ENCODE results near the gene MERTK. TPM values are rescaled to one million over a fixed set of nuclear protein-coding genes. Genes with fewer than 3 reads are reported as not detected.

Gene MERTK
- total RNA-seq, 2 donors from 2014 or later: 47.1 to 69.9 TPM

DNA sequence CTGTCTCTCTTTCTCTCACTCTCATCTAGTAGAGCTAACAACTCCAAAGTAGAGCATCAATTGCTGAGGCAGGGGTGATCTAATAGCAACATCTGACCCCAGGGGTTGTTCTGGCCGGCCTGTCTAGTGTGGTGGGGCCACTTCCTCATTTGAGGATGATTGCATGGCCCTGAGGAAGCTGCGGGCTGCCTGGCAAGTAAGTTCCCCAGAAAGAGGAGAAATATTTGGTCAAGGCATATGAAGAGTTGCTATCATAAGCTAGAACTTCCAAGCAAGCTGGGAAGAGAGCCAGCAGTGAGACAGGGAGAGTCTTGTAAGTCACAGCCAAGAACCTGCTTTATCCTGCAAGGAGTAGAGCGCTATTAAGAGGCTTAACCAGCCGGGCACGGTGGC is 105.8 kb downstream of the MERTK start:
- Histone ChIP-seq H3K27me3 (replicated peaks; ENCODE audit: insufficient read depth) (no peaks in the 10 kb centered on the region), H3K36me3 (peaks cover 26% of the 10 kb centered on the region), H3K4me3 (no peak overlapping the region), H3K4me1 (ENCODE audit: control insufficient read depth in 1 of 2, low read depth in 2 of 2) (peaks cover 4 to 11% of the 10 kb centered on the region in 2 donors), H3K9me3 (no peaks in the 10 kb centered on the region), H3K27ac (no peak overlapping the region)
- ATAC-seq (ENCODE audit: insufficient number of reproducible peaks, low FRiP score, low read depth) (no peak), DNase-seq (ENCODE audit: low spot score) (no peak)
- TF ChIP-seq, protein P1, sequence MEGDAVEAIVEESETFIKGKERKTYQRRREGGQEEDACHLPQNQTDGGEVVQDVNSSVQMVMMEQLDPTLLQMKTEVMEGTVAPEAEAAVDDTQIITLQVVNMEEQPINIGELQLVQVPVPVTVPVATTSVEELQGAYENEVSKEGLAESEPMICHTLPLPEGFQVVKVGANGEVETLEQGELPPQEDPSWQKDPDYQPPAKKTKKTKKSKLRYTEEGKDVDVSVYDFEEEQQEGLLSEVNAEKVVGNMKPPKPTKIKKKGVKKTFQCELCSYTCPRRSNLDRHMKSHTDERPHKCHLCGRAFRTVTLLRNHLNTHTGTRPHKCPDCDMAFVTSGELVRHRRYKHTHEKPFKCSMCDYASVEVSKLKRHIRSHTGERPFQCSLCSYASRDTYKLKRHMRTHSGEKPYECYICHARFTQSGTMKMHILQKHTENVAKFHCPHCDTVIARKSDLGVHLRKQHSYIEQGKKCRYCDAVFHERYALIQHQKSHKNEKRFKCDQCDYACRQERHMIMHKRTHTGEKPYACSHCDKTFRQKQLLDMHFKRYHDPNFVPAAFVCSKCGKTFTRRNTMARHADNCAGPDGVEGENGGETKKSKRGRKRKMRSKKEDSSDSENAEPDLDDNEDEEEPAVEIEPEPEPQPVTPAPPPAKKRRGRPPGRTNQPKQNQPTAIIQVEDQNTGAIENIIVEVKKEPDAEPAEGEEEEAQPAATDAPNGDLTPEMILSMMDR (IDR thresholded peaks at IDR 0.05): no peak

DNA sequence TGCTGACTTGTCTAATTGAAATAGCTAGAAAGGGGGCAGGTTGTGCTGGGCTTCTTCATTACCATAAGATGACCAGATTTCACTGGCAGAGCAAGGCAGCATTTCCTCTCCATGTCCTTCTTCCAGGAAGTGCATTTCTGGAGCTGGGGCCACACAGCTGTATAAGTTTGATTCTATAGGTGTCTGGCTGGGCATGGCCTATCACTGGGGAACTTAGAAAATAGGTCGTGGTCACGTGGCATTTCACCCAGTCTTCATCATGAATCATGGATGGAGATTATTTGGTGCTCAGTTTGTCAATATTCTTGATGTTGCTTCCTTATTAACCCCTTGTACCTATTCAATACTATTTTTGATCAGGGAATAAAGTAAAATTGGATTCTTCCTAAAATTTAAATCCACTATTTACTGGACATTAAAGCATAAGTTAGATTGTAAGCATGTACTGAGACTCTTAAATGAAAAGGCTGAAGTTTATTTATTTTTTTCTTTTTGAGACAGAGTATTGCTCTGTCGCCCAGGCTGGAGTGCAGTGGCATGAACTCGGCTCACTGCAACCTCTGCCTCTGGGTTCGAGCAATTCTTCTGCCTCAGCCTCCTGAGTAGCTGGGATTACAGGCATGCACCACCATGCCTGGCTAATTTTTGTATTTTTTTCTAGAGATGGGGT is 107.1 kb downstream of the MERTK start:
- ATAC-seq (ENCODE audit: insufficient number of reproducible peaks, low FRiP score, low read depth) (no peak), DNase-seq (ENCODE audit: low spot score) (no peak)
- Histone ChIP-seq H3K36me3 (peaks cover 25% of the 10 kb centered on the region), H3K27me3 (replicated peaks; ENCODE audit: insufficient read depth) (no peaks in the 10 kb centered on the region), H3K4me3 (no peak overlapping the region), H3K9me3 (no peaks in the 10 kb centered on the region), H3K27ac (peak overlapping the region in 1 of 2 donors; percentile 51), H3K4me1 (ENCODE audit: control insufficient read depth in 1 of 2, low read depth in 2 of 2) (peaks cover 4 to 11% of the 10 kb centered on the region in 2 donors)
- TF ChIP-seq, protein P1 (IDR thresholded peaks at IDR 0.05): no peak

DNA sequence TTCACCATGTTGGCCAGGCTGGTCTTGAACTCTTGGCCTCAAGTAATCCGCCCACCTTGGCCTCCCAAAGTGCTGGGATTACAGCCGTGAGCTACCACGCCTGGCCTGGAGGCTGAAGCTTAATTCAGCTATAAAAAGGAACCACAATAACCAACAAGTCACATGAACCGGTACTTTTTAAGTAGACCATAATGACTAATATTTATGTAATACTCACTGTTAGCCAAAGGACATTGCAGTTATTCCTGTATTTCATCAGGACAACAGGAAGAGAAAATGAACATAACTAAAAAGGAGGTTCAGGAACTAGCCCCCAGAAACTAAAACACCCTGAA is 107.6 kb downstream of the MERTK start:
- TF ChIP-seq, protein P1 (IDR thresholded peaks at IDR 0.05): no peak
- Histone ChIP-seq H3K4me1 (ENCODE audit: control insufficient read depth in 1 of 2, low read depth in 2 of 2) (peaks cover 4 to 11% of the 10 kb centered on the region in 2 donors), H3K27me3 (replicated peaks; ENCODE audit: insufficient read depth) (no peaks in the 10 kb centered on the region), H3K36me3 (peaks cover 30% of the 10 kb centered on the region), H3K9me3 (no peaks in the 10 kb centered on the region), H3K27ac (peak overlapping the region in 1 of 2 donors; percentile 51), H3K4me3 (no peak overlapping the region)
- ATAC-seq (ENCODE audit: insufficient number of reproducible peaks, low FRiP score, low read depth) (no peak), DNase-seq (ENCODE audit: low spot score) (no peak)

DNA sequence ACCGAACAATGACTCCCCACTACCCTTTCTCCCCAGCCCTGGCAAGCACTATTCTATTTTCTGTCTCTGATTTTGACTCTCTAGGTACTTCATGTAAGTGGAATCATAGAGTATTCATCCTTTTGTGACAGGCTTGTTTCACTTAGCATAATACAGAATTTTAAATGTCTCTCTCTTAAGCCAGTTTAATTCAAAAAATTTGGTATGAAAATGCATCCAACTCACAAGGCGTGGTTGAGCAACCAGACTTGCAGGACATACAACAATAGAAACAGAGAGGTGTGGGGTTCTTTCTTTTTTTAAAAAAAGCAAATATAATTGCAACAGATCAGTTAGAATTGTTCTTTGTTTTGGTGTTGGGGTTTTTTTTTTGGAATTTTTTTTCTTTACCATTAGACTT is 109.1 kb downstream of the MERTK start:
- Histone ChIP-seq H3K9me3 (no peaks in the 10 kb centered on the region), H3K36me3 (peaks cover 43% of the 10 kb centered on the region), H3K4me1 (ENCODE audit: control insufficient read depth in 1 of 2, low read depth in 2 of 2) (peaks cover 0 to 11% of the 10 kb centered on the region in 2 donors), H3K4me3 (no peak overlapping the region), H3K27ac (no peak overlapping the region), H3K27me3 (replicated peaks; ENCODE audit: insufficient read depth) (no peaks in the 10 kb centered on the region)
- DNase-seq (ENCODE audit: low spot score) (no peak), ATAC-seq (ENCODE audit: insufficient number of reproducible peaks, low FRiP score, low read depth) (no peak)
- TF ChIP-seq, protein P1 (IDR thresholded peaks at IDR 0.05): no peak

DNA sequence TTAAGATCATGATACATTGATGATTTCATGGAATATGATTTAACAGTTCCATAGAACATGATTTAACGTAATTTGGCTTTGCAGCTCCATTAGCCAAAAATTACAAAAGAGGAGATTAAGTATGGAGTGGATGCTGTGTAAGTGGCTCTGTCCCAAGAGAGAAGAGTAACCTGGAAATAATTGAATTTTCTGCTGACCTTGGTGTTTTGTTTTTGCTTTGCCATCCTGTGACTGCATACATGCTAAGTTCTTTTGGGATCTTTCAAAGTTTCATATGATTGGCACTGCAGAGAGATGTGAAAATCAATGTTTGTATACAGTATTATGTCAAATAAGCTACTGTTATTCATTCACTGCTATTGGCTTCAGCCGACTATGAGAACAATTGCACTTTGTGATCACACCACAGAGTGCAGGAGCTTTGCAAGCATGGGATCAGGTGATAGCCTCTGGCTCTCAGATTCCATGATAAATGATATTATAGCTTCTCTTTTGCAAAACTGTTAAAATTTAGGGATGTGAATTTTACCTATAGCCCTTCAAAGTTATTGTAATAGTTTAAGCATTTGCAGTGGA is 110.6 kb downstream of the MERTK start:
- DNase-seq (ENCODE audit: low spot score) (no peak), ATAC-seq (ENCODE audit: insufficient number of reproducible peaks, low FRiP score, low read depth) (no peak)
- no peak overlapping the region for H3K4me3 ChIP-seq
- no peak overlapping the region for H3K27ac ChIP-seq
- TF ChIP-seq, protein P1 (IDR thresholded peaks at IDR 0.05): no peak
- no peaks in the 10 kb centered on the region for H3K9me3 ChIP-seq
- peaks cover 44% of the 10 kb centered on the region for H3K36me3 ChIP-seq
- peaks cover 0 to 11% of the 10 kb centered on the region in 2 donors for H3K4me1 ChIP-seq (ENCODE audit: control insufficient read depth in 1 of 2, low read depth in 2 of 2)
- H3K27me3 ChIP-seq (replicated peaks; ENCODE audit: insufficient read depth): no peaks in the 10 kb centered on the region

Data from thoracic aorta (tissue), 2 donors.